ENCODE results near the gene TRMT10B.
"Not testable (repeated sequence)": the region's sequence is repeated elsewhere in the genome, so short reads cannot be mapped to it uniquely, and the experiment has no call there.

The TRMT10B gene

GRCh38 chr9:37740128-37740527 lies 13.5 kb upstream of the TRMT10B start:
- Mint-ChIP-seq H3K4me3 (no peak overlapping the region), H3K9me3 (no peaks in the 10 kb centered on the region), H3K4me1 (no peaks in the 10 kb centered on the region), H3K36me3 (no peaks in the 10 kb centered on the region), H3K27ac (no peak overlapping the region), H3K27me3 (peaks cover 6% of the 10 kb centered on the region)
- DNase-seq (ENCODE audit: low spot score in 2 of 2) (no peak), ATAC-seq (ENCODE audit: low read depth) (no peak)

- Mint-ChIP-seq H3K4me3 (no peak overlapping the region), H3K4me1 (no peaks in the 10 kb centered on the region), H3K36me3 (no peaks in the 10 kb centered on the region), H3K27ac (no peak overlapping the region), H3K9me3 (no peaks in the 10 kb centered on the region), H3K27me3 (peaks cover 4% of the 10 kb centered on the region)
- no peak for ATAC-seq (ENCODE audit: low read depth)
- DNase-seq (ENCODE audit: low spot score in 2 of 2): no peak
Observed at GRCh38 chr9:37740631-37741328, 12.8 kb upstream of the TRMT10B start.

GRCh38 chr9:37745970-37746369 lies 7.6 kb upstream of the TRMT10B start:
- H3K27me3 Mint-ChIP-seq: no peaks in the 10 kb centered on the region
- ATAC-seq (ENCODE audit: low read depth): no peak
- no peaks in the 10 kb centered on the region for H3K4me1 Mint-ChIP-seq
- H3K4me3 Mint-ChIP-seq: no peak overlapping the region
- no peak overlapping the region for H3K27ac Mint-ChIP-seq
- H3K9me3 Mint-ChIP-seq: no peaks in the 10 kb centered on the region
- DNase-seq (ENCODE audit: low spot score in 2 of 2): no peak
- H3K36me3 Mint-ChIP-seq: no peaks in the 10 kb centered on the region

- ATAC-seq (ENCODE audit: low read depth) (no peak), DNase-seq (ENCODE audit: low spot score in 2 of 2) (no peak)
- H3K9me3 Mint-ChIP-seq: no peaks in the 10 kb centered on the region
- H3K27ac Mint-ChIP-seq: no peak overlapping the region
- no peaks in the 10 kb centered on the region for H3K4me1 Mint-ChIP-seq
- H3K4me3 Mint-ChIP-seq: no peak overlapping the region
- H3K27me3 Mint-ChIP-seq: no peaks in the 10 kb centered on the region
- H3K36me3 Mint-ChIP-seq: no peaks in the 10 kb centered on the region
Observed at GRCh38 chr9:37746448-37747270, 6.9 kb upstream of the TRMT10B start.

- no peaks in the 10 kb centered on the region for H3K27me3 Mint-ChIP-seq
- H3K36me3 Mint-ChIP-seq: no peaks in the 10 kb centered on the region
- no peak overlapping the region for H3K27ac Mint-ChIP-seq
- ATAC-seq (ENCODE audit: low read depth): peak; percentile 92
- no peaks in the 10 kb centered on the region for H3K9me3 Mint-ChIP-seq
- peak; percentile 41 to 49 for DNase-seq (ENCODE audit: low spot score in 2 of 2)
- no peaks in the 10 kb centered on the region for H3K4me1 Mint-ChIP-seq
- H3K4me3 Mint-ChIP-seq: no peak overlapping the region
Observed at GRCh38 chr9:37747271-37747753, 6.3 kb upstream of the TRMT10B start.

GRCh38 chr9:37749129-37749528 lies 4.5 kb upstream of the TRMT10B start:
- ATAC-seq (ENCODE audit: low read depth) (no peak), DNase-seq (ENCODE audit: low spot score in 2 of 2) (no peak)
- Mint-ChIP-seq H3K27ac (no peak overlapping the region), H3K27me3 (no peaks in the 10 kb centered on the region), H3K4me1 (peaks cover 3% of the 10 kb centered on the region), H3K9me3 (no peaks in the 10 kb centered on the region), H3K36me3 (no peaks in the 10 kb centered on the region), H3K4me3 (no peak overlapping the region)

- H3K4me1 Mint-ChIP-seq: peaks cover 12% of the 10 kb centered on the region
- H3K36me3 Mint-ChIP-seq: no peaks in the 10 kb centered on the region
- ATAC-seq (ENCODE audit: low read depth) (no peak), DNase-seq (ENCODE audit: low spot score in 2 of 2) (no peak)
- H3K4me3 Mint-ChIP-seq: peak overlapping the region; percentile 5
- H3K9me3 Mint-ChIP-seq: no peaks in the 10 kb centered on the region
- H3K27ac Mint-ChIP-seq: no peak overlapping the region
- H3K27me3 Mint-ChIP-seq: no peaks in the 10 kb centered on the region
Observed at GRCh38 chr9:37751186-37751585, 2.4 kb upstream of the TRMT10B start.

- peaks cover 12% of the 10 kb centered on the region for H3K4me1 Mint-ChIP-seq
- ATAC-seq (ENCODE audit: low read depth); H3K4me3 Mint-ChIP-seq; H3K9me3 Mint-ChIP-seq; H3K36me3 Mint-ChIP-seq; H3K27me3 Mint-ChIP-seq; DNase-seq (ENCODE audit: low spot score in 2 of 2); H3K27ac Mint-ChIP-seq: not testable (repeated sequence)
Observed at GRCh38 chr9:37751704-37752103, 1.9 kb upstream of the TRMT10B start.

- H3K9me3 Mint-ChIP-seq; ATAC-seq (ENCODE audit: low read depth); H3K4me3 Mint-ChIP-seq; DNase-seq (ENCODE audit: low spot score in 2 of 2); H3K36me3 Mint-ChIP-seq; H3K27ac Mint-ChIP-seq; H3K27me3 Mint-ChIP-seq: not testable (repeated sequence)
- H3K4me1 Mint-ChIP-seq: peaks cover 12% of the 10 kb centered on the region
Observed at GRCh38 chr9:37752112-37752511, 1.5 kb upstream of the TRMT10B start.

GRCh38 chr9:37752642-37753488 lies 740 bp upstream of the TRMT10B start:
- DNase-seq (ENCODE audit: low spot score in 2 of 2) (no peak), ATAC-seq (ENCODE audit: low read depth) (no peak)
- H3K4me3 Mint-ChIP-seq: peak overlapping the region; percentile 95
- H3K4me1 Mint-ChIP-seq: peaks cover 12% of the 10 kb centered on the region
- H3K27ac Mint-ChIP-seq: peak overlapping the region; percentile 85
- H3K36me3 Mint-ChIP-seq: no peaks in the 10 kb centered on the region
- no peaks in the 10 kb centered on the region for H3K27me3 Mint-ChIP-seq
- no peaks in the 10 kb centered on the region for H3K9me3 Mint-ChIP-seq

- Mint-ChIP-seq H3K36me3 (peaks cover 9% of the 10 kb centered on the region), H3K27me3 (no peaks in the 10 kb centered on the region), H3K4me3 (no peak overlapping the region), H3K4me1 (peaks cover 12% of the 10 kb centered on the region), H3K9me3 (no peaks in the 10 kb centered on the region), H3K27ac (no peak overlapping the region)
- DNase-seq (ENCODE audit: low spot score in 2 of 2) (no peak), ATAC-seq (ENCODE audit: low read depth) (no peak)
Observed at GRCh38 chr9:37758747-37759146, 5.1 kb downstream of the TRMT10B start.

GRCh38 chr9:37760416-37761161 lies 7.0 kb downstream of the TRMT10B start:
- Mint-ChIP-seq H3K4me3 (no peak overlapping the region), H3K27me3 (no peaks in the 10 kb centered on the region), H3K4me1 (no peaks in the 10 kb centered on the region), H3K9me3 (no peaks in the 10 kb centered on the region), H3K27ac (no peak overlapping the region), H3K36me3 (peaks cover 17% of the 10 kb centered on the region)
- DNase-seq (ENCODE audit: low spot score in 2 of 2) (no peak), ATAC-seq (ENCODE audit: low read depth) (no peak)

- Mint-ChIP-seq H3K27me3 (no peaks in the 10 kb centered on the region), H3K36me3 (peaks cover 17% of the 10 kb centered on the region), H3K4me3 (no peak overlapping the region), H3K4me1 (no peaks in the 10 kb centered on the region), H3K9me3 (no peaks in the 10 kb centered on the region), H3K27ac (no peak overlapping the region)
- DNase-seq (ENCODE audit: low spot score in 2 of 2): no peak
- no peak for ATAC-seq (ENCODE audit: low read depth)
Observed at GRCh38 chr9:37761511-37761910, 7.9 kb downstream of the TRMT10B start.
